Measurements from ENCODE around the gene CRLF1. TPM values are rescaled to one million over a fixed set of nuclear protein-coding genes. Genes with fewer than 3 reads are reported as not detected.
A peak's percentile ranks its signal among the peaks of the same experiment; 100 is the strongest.

The CRLF1 gene
- total RNA-seq, 1 donor from 2014 or later = 55.3 TPM

- peak overlapping the region; percentile 86 for H3K4me3 Mint-ChIP-seq (ENCODE audit: unreplicated experiment)
- peaks cover 4% of the 10 kb centered on the region for H3K9me3 Mint-ChIP-seq (ENCODE audit: unreplicated experiment)
- H3K27ac Mint-ChIP-seq (ENCODE audit: unreplicated experiment) = peak overlapping the region; percentile 67
- peaks cover 3% of the 10 kb centered on the region for H3K4me1 Mint-ChIP-seq (ENCODE audit: low read depth, unreplicated experiment)
- no peak for DNase-seq
- H3K36me3 Mint-ChIP-seq (ENCODE audit: unreplicated experiment) = no peaks in the 10 kb centered on the region
- TF ChIP-seq CTCF (IDR thresholded peaks at IDR 0.05; ENCODE audit: partially characterized antibody, unreplicated experiment) = no peak
- H3K27me3 Mint-ChIP-seq (ENCODE audit: unreplicated experiment) = no peaks in the 10 kb centered on the region
Observed at GRCh38 chr19:18558604-18559003, 48.0 kb downstream of the CRLF1 start.

- Mint-ChIP-seq H3K27ac (ENCODE audit: unreplicated experiment) (peak overlapping the region; percentile 67), H3K4me1 (ENCODE audit: low read depth, unreplicated experiment) (peaks cover 3% of the 10 kb centered on the region), H3K9me3 (ENCODE audit: unreplicated experiment) (peaks cover 4% of the 10 kb centered on the region), H3K4me3 (ENCODE audit: unreplicated experiment) (peak overlapping the region; percentile 86), H3K27me3 (ENCODE audit: unreplicated experiment) (no peaks in the 10 kb centered on the region), H3K36me3 (ENCODE audit: unreplicated experiment) (no peaks in the 10 kb centered on the region)
- no peak for TF ChIP-seq CTCF (IDR thresholded peaks at IDR 0.05; ENCODE audit: partially characterized antibody, unreplicated experiment)
- DNase-seq = no peak
Observed at GRCh38 chr19:18558202-18558555, 48.4 kb downstream of the CRLF1 start.

- TF ChIP-seq CTCF (IDR thresholded peaks at IDR 0.05; ENCODE audit: partially characterized antibody, unreplicated experiment) = no peak
- peak within 1 kb of the TSS; percentile 67 for H3K27ac Mint-ChIP-seq (ENCODE audit: unreplicated experiment)
- peaks cover 4% of the 10 kb centered on the region for H3K9me3 Mint-ChIP-seq (ENCODE audit: unreplicated experiment)
- no peaks in the 10 kb centered on the region for H3K36me3 Mint-ChIP-seq (ENCODE audit: unreplicated experiment)
- H3K4me1 Mint-ChIP-seq (ENCODE audit: low read depth, unreplicated experiment) = peaks cover 3% of the 10 kb centered on the region
- no peaks in the 10 kb centered on the region for H3K27me3 Mint-ChIP-seq (ENCODE audit: unreplicated experiment)
- peak; percentile 86 for DNase-seq
- H3K4me3 Mint-ChIP-seq (ENCODE audit: unreplicated experiment) = peak within 1 kb of the TSS; percentile 86
Observed at GRCh38 chr19:18557411-18558201, 49.0 kb downstream of the CRLF1 start, which contains the start of gene KXD1. TSS of gene KXD1 (plus strand) at chr19:18557870. CDS start at chr19:18562057, 4,187 bp downstream.

GRCh38 chr19:18551631-18552030, 55.0 kb downstream of the CRLF1 start:
- TF ChIP-seq CTCF (IDR thresholded peaks at IDR 0.05; ENCODE audit: partially characterized antibody, unreplicated experiment) = no peak
- no peak overlapping the region for H3K4me3 Mint-ChIP-seq (ENCODE audit: unreplicated experiment)
- H3K27me3 Mint-ChIP-seq (ENCODE audit: unreplicated experiment) = peaks cover 5% of the 10 kb centered on the region
- H3K27ac Mint-ChIP-seq (ENCODE audit: unreplicated experiment) = no peak overlapping the region
- no peaks in the 10 kb centered on the region for H3K9me3 Mint-ChIP-seq (ENCODE audit: unreplicated experiment)
- no peak for DNase-seq
- H3K4me1 Mint-ChIP-seq (ENCODE audit: low read depth, unreplicated experiment) = no peaks in the 10 kb centered on the region
- H3K36me3 Mint-ChIP-seq (ENCODE audit: unreplicated experiment) = no peaks in the 10 kb centered on the region

GRCh38 chr19:18543814-18544475, 62.7 kb downstream of the CRLF1 start:
- TF ChIP-seq CTCF (IDR thresholded peaks at IDR 0.05; ENCODE audit: partially characterized antibody, unreplicated experiment) = no peak

More at GRCh38 chr19:18543814-18544475, 62.7 kb downstream of the CRLF1 start:
- Mint-ChIP-seq H3K27ac (ENCODE audit: unreplicated experiment) (peak overlapping the region; percentile 85), H3K4me1 (ENCODE audit: low read depth, unreplicated experiment) (no peaks in the 10 kb centered on the region), H3K27me3 (ENCODE audit: unreplicated experiment) (peaks cover 6% of the 10 kb centered on the region), H3K36me3 (ENCODE audit: unreplicated experiment) (no peaks in the 10 kb centered on the region), H3K4me3 (ENCODE audit: unreplicated experiment) (peak overlapping the region; percentile 79), H3K9me3 (ENCODE audit: unreplicated experiment) (peaks cover 2% of the 10 kb centered on the region)
- DNase-seq = no peak

All from glutamatergic neuron (in vitro differentiated cells).